ENCODE measurements around the gene DCPS.

DNA sequence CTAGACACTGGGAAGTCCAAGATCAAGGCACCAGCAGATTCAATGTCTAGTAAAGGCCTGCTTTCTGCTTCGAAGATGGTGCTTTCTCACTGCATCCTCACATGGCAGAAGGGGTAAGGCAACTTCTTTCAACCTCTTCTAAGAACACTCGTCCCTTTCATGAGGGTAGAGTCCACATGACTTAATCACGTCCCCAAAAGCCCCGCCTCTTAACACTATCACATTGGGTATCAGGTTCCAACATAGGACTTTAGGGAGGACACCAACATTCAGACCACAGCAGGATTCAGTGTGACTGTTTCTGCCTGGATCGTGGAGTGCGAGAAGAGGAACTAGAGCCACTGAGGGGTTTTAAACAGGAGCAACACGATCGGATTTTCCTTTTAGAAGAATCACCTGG lies 24.7 kb upstream of the DCPS start:
- TF ChIP-seq, protein P1, sequence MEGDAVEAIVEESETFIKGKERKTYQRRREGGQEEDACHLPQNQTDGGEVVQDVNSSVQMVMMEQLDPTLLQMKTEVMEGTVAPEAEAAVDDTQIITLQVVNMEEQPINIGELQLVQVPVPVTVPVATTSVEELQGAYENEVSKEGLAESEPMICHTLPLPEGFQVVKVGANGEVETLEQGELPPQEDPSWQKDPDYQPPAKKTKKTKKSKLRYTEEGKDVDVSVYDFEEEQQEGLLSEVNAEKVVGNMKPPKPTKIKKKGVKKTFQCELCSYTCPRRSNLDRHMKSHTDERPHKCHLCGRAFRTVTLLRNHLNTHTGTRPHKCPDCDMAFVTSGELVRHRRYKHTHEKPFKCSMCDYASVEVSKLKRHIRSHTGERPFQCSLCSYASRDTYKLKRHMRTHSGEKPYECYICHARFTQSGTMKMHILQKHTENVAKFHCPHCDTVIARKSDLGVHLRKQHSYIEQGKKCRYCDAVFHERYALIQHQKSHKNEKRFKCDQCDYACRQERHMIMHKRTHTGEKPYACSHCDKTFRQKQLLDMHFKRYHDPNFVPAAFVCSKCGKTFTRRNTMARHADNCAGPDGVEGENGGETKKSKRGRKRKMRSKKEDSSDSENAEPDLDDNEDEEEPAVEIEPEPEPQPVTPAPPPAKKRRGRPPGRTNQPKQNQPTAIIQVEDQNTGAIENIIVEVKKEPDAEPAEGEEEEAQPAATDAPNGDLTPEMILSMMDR (IDR thresholded peaks at IDR 0.05) = no peak
- TF ChIP-seq POLR2AphosphoS5 (IDR thresholded peaks at IDR 0.05; ENCODE audit: low read depth, low read length) = no peak
- no peak for TF ChIP-seq YY1 (IDR thresholded peaks at IDR 0.05; ENCODE audit: low read depth)
- no peak for TF ChIP-seq TCF12 (IDR thresholded peaks at IDR 0.05)
- TF ChIP-seq SIN3A (IDR thresholded peaks at IDR 0.05; ENCODE audit: borderline replicate concordance, low read depth, low read length) = no peak
- TF ChIP-seq, protein P2, sequence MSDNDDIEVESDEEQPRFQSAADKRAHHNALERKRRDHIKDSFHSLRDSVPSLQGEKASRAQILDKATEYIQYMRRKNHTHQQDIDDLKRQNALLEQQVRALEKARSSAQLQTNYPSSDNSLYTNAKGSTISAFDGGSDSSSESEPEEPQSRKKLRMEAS (IDR thresholded peaks at IDR 0.05; ENCODE audit: low read depth) = no peak
- TF ChIP-seq EZH2phosphoT487 (IDR thresholded peaks at IDR 0.05; ENCODE audit: borderline replicate concordance, low read depth) = no peak
- TF ChIP-seq, protein P3, sequence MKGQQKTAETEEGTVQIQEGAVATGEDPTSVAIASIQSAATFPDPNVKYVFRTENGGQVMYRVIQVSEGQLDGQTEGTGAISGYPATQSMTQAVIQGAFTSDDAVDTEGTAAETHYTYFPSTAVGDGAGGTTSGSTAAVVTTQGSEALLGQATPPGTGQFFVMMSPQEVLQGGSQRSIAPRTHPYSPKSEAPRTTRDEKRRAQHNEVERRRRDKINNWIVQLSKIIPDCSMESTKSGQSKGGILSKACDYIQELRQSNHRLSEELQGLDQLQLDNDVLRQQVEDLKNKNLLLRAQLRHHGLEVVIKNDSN (IDR thresholded peaks at IDR 0.05; ENCODE audit: borderline replicate concordance, low read depth) = no peak
- TF ChIP-seq JUND (IDR thresholded peaks at IDR 0.05) = no peak

Data from SK-N-SH (cell line).